NCI-H146 treated with DMSO at 0.1 percent for 48 hours (cell line): ENCODE data around the gene PPP1R13L.
"Not testable (repeated sequence)": the region's sequence is repeated elsewhere in the genome, so short reads cannot be mapped to it uniquely, and the experiment has no call there.

Experiments used
- DNase-seq: peaks from one replicate; lab custom pipeline; 2025; ENCODE audit not compliant: unreplicated experiment; lab: John Stamatoyannopoulos, UW

PPP1R13L gene

DNA sequence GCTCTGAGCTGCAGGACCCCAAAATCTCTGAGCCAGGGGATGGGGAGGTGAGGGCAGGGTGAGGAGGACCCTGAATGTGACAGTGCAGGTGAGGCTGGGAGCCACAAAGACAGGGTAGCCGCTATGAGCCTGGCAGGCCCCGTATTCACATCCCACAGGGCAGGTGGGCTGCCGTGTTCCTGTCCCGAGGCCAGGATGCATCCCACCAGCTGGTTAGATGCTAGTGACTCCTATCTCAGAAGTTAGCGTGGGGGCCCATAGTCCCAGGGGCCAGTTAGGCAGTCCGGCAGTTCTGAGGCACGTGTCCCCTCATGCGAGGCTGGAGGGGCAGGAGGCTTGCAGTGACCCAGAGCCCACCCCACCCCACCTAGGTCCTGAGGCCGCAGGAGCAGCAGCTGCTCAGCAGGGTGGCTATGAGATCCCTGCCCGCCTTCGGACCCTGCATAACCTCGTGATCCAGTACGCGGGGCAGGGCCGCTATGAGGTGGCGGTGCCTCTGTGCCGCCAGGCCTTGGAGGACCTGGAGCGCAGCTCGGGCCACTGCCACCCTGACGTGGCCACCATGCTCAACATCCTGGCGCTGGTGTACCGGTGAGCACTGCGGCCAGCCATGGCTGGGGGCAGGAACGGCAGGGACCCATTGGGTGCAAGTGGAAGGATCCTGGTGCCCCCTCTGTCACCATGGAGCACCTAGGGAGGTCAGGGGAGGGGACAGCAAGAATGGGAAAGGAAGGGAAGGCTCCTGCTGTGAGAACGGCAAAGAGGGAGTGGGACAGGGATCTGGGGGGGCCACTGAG lies 57.1 kb downstream of the PPP1R13L start:
- no peak for DNase-seq

GRCh38 chr19:45346449-45346848 lies 58.4 kb downstream of the PPP1R13L start:
- DNase-seq, result no peak

- no peak for DNase-seq
These were observed 59.4 kb downstream of the PPP1R13L start for GRCh38 chr19:45345506-45345860.

- no peak for DNase-seq
These were observed 60.0 kb downstream of the PPP1R13L start for GRCh38 chr19:45344621-45345505.

DNA sequence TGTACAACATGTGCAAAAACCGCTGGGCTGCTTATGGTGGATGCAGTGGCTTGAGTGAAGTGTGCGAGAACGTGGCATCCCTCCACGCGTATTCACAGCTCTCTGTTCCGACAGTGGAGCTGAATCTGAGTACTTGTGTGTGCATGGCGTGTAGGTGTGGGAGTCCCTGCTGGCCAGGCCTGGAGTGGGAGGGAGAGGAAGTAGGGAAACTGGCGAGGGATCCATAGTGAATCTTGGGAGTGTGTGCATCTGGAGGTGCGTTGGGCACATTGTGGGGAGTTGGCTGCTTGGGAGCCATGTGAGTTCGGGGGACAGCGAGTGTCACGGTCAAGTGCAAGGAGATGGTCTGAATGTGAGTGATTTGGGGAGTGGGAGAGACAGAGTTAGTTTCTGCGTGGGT lies 62.0 kb downstream of the PPP1R13L start:
- DNase-seq, result no peak

DNA sequence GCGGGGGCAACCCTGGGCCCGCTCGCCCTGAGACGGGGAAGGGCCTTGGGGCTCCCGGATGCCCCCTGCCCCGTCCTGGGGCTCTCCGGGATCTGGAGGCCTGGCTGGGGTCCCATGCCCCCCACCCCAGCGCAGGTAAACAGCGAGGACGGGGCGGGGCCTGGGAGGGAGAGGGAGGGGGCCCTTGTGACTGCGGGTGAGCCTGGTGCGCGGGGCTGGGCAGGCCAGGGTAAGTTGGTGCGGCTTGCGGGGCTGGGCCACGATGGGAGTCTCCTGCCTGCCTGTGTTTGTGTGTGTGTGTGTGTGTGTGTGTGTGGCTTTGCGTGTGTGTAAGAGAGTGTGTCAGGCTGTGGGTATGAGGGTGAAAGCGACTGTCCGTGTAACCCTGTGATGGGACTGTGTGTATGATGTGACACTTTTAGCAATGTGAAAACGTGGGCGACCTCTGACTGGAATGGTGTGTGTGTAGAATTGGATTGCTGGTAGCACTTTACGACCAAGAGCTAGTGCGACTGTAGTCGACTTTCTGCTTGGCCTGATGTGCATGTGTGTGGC lies 63.9 kb downstream of the PPP1R13L start:
- DNase-seq, result no peak

GRCh38 chr19:45340232-45340898 lies 64.5 kb downstream of the PPP1R13L start, which contains the start of gene KLC3:
TSS of gene KLC3 (plus strand) at chr19:45340750. CDS start at chr19:45345542, 4,792 bp downstream.
- no peak for DNase-seq

DNA sequence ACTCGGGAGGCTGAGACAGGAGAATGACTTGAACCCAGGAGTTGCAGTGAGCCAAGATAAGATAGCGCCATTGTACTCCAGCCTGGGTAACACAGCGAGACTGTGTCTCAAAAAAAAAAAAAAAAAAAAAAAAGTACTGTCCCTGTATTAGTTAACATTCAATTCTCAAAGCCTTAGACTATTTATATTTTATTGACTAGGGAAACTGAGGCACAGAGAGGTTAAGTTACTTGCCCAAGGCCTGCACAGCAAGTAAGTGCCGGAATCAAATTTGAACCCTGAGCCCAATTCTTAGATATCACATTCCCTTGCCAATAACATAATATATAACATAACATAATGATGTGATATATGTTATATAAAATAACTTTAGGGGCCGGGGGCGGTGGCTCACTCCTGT lies 65.2 kb downstream of the PPP1R13L start:
- no peak for DNase-seq

GRCh38 chr19:45336696-45337251 lies 68.1 kb downstream of the PPP1R13L start:
- DNase-seq, result no peak

DNA sequence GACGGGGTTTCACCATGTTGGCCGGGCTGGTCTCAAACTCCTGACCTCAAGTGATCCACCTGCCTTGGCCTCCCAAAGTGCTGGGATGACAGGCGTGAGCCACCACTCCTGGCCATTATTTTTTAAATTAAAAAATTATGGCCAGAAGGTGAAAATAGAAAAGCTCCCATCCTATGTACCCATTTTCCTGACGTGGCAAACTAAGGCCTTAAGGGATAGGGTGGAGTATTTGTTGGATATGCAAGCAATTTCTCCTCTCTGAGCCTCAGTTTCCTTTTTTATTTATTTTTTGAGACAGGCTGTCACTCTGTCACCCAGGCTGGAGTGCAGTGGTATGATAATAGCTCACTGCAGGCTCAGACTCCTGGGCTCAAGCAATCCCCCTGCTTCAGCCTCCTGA lies 70.0 kb downstream of the PPP1R13L start:
- not testable (repeated sequence) for DNase-seq

GRCh38 chr19:45333609-45334303 lies 71.1 kb downstream of the PPP1R13L start:
- DNase-seq, result no peak

GRCh38 chr19:45331411-45331810 lies 73.5 kb downstream of the PPP1R13L start:
- peak; percentile 92 for DNase-seq
